Activated CD4-positive, alpha-beta memory T cell treated with anti-CD3 and anti-CD28 coated beads for 36 hours (primary cell): ENCODE results near the gene NCF2. TPM values are rescaled to one million over a fixed set of nuclear protein-coding genes. Genes with fewer than 3 reads are reported as not detected.

Experiments
- CTCF ChIA-PET: fragments of 350-600 bp; sonication (Branson Sonifier 250); formaldehyde crosslinking; loops from one replicate; lab custom pipeline; 2021; ENCODE audit warnings: antibody characterized with exemption, inconsistent platforms; lab: Charles Lee
- POLR2A ChIA-PET: fragments of 350-600 bp; sonication (Branson Sonifier 250); formaldehyde crosslinking; loops from one replicate; lab custom pipeline; 2021; ENCODE audit warnings: antibody characterized with exemption; lab: Charles Lee
- DNase-seq: peaks from one replicate; pipeline ENCODE4 v3.0.0-alpha.2; 2020
- H3K27ac Mint-ChIP-seq: one replicate; pipeline ENCODE4 v1.8.0; 2021; ENCODE audit warnings: mixed read lengths
- H3K27me3 Mint-ChIP-seq: one replicate; pipeline ENCODE4 v1.8.0; 2021; ENCODE audit warnings: mixed read lengths
- H3K36me3 Mint-ChIP-seq: one replicate; pipeline ENCODE4 v1.8.0; 2021; ENCODE audit warnings: mixed read lengths
- H3K4me1 Mint-ChIP-seq: one replicate; pipeline ENCODE4 v1.8.0; 2021; ENCODE audit warnings: low read depth, mixed read lengths
- H3K4me3 Mint-ChIP-seq: one replicate; pipeline ENCODE4 v1.8.0; 2021; ENCODE audit warnings: mild to moderate bottlenecking, mixed read lengths
- H3K9me3 Mint-ChIP-seq: one replicate; pipeline ENCODE4 v1.8.0; 2021; ENCODE audit warnings: mixed read lengths
- intact Hi-C: fragments of 100-400 bp; cut with micrococcal nuclease; formaldehyde crosslinking; loops from one replicate; pipeline ENCODE4 v1.15.1; 2023
- total RNA-seq, 2 experiments: library from RNA; stranded (reverse); gene quantifications; one replicate each; pipeline ENCODE4 v1.2.3, GENCODE V29; 2021

NCF2 gene
- total RNA-seq, 2 experiments from 2014 or later, result 6.6 to 7.7 TPM

DNA sequence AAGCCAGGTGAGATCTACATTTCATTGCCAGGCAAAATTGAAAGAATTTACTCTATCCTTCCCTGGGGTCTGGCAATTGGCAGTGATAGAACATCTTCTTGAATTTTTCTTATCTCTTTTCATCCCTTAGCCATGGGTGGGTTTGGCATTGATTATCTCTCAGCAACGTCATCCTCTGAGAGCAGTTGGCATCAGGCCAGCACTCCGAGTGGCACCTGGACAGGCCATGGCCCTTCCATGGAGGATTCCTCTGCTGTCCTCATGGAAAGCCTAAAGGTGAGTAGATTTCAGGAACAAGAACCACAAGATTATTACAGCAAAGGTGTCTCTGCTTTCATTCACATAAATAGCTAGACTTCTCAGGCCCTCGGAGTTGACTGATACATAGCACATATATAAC, 39.3 kb downstream of the NCF2 start:
- Mint-ChIP-seq H3K4me3 (no peak overlapping the region), H3K36me3 (peaks cover 33% of the 10 kb centered on the region)

DNA sequence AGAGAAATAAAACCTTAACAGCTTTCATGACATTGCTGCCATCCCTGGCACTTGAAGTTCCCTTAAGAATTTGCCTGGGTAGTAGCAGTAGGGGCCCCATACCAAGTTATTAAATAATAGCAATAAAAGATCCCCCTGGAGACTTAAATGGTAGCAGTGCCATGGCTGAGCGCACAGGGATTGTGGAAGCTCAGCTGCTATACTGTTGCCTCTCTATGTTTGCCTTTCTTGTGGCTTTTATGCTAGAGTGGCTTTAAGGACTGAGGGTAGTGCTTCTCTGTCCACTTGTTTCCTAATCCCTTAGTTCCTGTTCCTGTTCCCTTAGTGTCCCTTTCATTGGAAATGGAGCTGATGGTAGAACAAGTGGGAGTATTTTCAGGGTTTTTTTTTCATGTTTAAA, 42.1 kb downstream of the NCF2 start:
- POLR2A ChIA-PET, result no interaction called here
- peaks cover 4% of the 10 kb centered on the region for H3K4me1 Mint-ChIP-seq
- H3K36me3 Mint-ChIP-seq, result peaks cover 39% of the 10 kb centered on the region
- H3K4me3 Mint-ChIP-seq, result no peak overlapping the region
- H3K27me3 Mint-ChIP-seq, result no peaks in the 10 kb centered on the region
- DNase-seq, result no peak
- intact Hi-C loops, result no loop called here
- H3K27ac Mint-ChIP-seq, result no peak overlapping the region
- H3K9me3 Mint-ChIP-seq, result no peaks in the 10 kb centered on the region
- CTCF ChIA-PET, result interaction anchor here (0.8 to 1.5 kb wide), 2 partner anchors 363 to 368 kb away, joined by 3 read pairs; no protein-coding TSS in a partner anchor

More for the DNA sequence above, 39.3 kb downstream of the NCF2 start:
- POLR2A ChIA-PET, result no interaction called here
- H3K9me3 Mint-ChIP-seq, result no peaks in the 10 kb centered on the region
- peaks cover 4% of the 10 kb centered on the region for H3K4me1 Mint-ChIP-seq
- CTCF ChIA-PET, result interaction anchor here (1.4 kb wide), 1 partner anchor 72 kb away, joined by 3 read pairs; no protein-coding TSS in a partner anchor
- DNase-seq, result no peak
- H3K27ac Mint-ChIP-seq, result peak overlapping the region; percentile 16
- no peaks in the 10 kb centered on the region for H3K27me3 Mint-ChIP-seq
- intact Hi-C loops, result no loop called here

DNA sequence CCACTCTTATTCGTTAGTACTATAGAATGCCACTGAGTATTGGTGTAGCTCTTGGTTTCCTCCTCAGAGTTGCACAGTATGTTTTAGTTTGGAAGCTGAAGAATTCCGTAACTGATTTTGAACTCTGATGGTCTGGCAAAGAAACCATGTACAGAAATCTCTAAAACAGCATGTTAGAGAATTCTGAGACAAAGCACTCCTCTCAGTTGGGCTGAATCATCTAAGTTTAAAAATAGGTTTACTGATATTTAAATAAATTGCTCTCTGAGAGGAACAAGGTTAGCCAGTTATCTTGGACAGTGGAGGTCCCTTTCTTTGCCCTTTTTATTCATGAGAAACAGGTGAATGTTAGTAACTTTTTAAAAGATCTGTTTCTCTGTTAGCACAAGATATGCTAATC, 43.8 kb downstream of the NCF2 start:
- H3K36me3 Mint-ChIP-seq, result peaks cover 41% of the 10 kb centered on the region
- intact Hi-C loops, result no loop called here
- no peaks in the 10 kb centered on the region for H3K9me3 Mint-ChIP-seq
- no peaks in the 10 kb centered on the region for H3K27me3 Mint-ChIP-seq
- peak overlapping the region; percentile 2 for H3K27ac Mint-ChIP-seq
- ChIA-PET POLR2A (no interaction called here), CTCF (no interaction called here)
- H3K4me1 Mint-ChIP-seq, result peaks cover 4% of the 10 kb centered on the region
- DNase-seq, result no peak
- no peak overlapping the region for H3K4me3 Mint-ChIP-seq

DNA sequence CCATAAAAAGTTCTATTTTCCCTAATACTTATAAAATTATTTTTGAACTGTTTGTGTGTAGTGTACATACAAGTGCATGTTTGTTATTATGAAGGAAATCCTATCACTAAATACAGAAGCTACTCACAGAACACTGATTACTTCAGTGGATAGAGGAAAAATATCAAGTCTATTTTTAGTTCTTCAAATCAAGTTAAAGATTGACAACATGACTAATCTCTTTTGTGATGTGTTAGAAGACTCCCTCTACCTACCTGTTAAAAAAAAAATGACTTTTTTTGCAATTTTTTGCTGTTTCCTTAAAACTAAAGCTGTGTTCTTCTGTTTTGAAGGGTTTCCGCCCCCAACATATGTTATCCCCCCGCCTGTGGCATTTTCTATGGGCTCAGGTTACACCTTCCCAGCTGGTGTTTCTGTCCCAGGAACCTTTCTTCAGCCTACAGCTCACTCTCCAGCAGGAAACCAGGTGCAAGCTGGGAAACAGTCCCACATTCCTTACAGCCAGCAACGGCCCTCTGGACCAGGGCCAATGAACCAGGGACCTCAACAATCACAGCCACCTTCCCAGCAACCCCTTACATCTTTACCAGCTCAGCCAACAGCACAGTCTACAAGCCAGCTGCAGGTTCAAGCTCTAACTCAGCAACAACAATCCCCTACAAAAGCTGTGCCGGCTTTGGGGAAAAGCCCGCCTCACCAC, 45.5 kb downstream of the NCF2 start:
- H3K4me3 Mint-ChIP-seq, result no peak overlapping the region
- H3K27me3 Mint-ChIP-seq, result no peaks in the 10 kb centered on the region
- H3K9me3 Mint-ChIP-seq, result no peaks in the 10 kb centered on the region
- peaks cover 2% of the 10 kb centered on the region for H3K4me1 Mint-ChIP-seq
- H3K27ac Mint-ChIP-seq, result no peak overlapping the region
- DNase-seq, result no peak
- H3K36me3 Mint-ChIP-seq, result peaks cover 43% of the 10 kb centered on the region
- ChIA-PET POLR2A (no interaction called here), CTCF (interaction anchor here (0.8 to 1.0 kb wide), 4 partner anchors 74 to 317 kb away, joined by 3 to 4 read pairs (median 3); no protein-coding TSS in a partner anchor)
- intact Hi-C loops, result no loop called here

DNA sequence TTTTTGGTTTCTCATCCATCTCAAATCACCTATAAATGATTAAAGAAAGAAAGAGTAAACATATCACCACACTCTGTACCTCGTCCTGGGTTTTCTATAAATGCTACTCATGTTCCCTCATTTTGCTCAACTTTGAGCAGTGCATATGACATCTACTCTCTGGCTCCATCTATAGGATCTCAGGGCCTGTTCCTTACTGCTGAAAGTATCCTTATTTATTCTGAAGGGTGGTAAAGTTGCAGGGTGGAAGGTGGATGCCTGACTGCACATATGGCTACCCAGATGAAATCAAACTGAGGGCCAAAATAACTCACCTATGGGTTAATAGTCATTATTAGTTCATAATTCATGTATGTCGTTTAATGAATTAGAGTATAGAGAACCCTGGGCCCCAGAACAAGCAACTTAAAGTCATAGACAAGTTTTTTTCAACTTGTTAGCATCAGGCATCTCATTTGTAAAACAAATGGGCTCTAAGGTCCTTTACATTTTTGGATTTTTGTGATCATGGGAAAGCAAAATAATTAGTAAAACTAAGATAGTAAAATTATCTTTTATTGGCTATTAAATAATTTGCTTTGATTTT, 46.5 kb downstream of the NCF2 start:
- POLR2A ChIA-PET, result no interaction called here
- H3K36me3 Mint-ChIP-seq, result peaks cover 46% of the 10 kb centered on the region
- H3K27ac Mint-ChIP-seq, result peak overlapping the region; percentile 1

DNA sequence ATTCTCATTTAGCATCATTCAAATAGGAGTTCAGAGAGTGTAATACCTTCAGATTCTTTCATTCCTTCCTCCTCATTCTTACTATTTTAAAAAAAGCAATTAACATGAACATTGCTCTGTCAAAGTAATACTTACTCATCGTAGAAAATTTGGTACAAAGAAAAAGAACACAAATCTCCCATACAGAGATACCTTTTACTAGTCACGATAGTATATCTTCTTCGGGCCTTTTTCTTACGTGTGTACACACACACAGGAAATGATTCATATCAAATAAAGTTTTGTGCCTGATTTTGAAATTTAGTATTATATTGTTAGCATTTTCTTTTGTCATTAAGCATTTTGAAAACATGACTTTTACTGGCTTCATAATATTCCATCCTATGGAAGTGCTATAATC, 52.9 kb downstream of the NCF2 start:
- Mint-ChIP-seq H3K4me1 (peaks cover 6% of the 10 kb centered on the region), H3K4me3 (no peak overlapping the region), H3K9me3 (no peaks in the 10 kb centered on the region), H3K27ac (peak overlapping the region; percentile 73), H3K36me3 (peaks cover 50% of the 10 kb centered on the region), H3K27me3 (no peaks in the 10 kb centered on the region)
- intact Hi-C loops, result no loop called here
- DNase-seq, result no peak
- ChIA-PET CTCF (no interaction called here), POLR2A (no interaction called here)

More for the DNA sequence above, 46.5 kb downstream of the NCF2 start:
- Mint-ChIP-seq H3K27me3 (no peaks in the 10 kb centered on the region), H3K4me3 (no peak overlapping the region), H3K4me1 (peaks cover 2% of the 10 kb centered on the region), H3K9me3 (no peaks in the 10 kb centered on the region)
- DNase-seq, result no peak
- CTCF ChIA-PET, result no interaction called here
- intact Hi-C loops, result loop anchor here (1.0 kb wide), 2 partner anchors 73 to 262 kb away; no protein-coding TSS in a partner anchor

DNA sequence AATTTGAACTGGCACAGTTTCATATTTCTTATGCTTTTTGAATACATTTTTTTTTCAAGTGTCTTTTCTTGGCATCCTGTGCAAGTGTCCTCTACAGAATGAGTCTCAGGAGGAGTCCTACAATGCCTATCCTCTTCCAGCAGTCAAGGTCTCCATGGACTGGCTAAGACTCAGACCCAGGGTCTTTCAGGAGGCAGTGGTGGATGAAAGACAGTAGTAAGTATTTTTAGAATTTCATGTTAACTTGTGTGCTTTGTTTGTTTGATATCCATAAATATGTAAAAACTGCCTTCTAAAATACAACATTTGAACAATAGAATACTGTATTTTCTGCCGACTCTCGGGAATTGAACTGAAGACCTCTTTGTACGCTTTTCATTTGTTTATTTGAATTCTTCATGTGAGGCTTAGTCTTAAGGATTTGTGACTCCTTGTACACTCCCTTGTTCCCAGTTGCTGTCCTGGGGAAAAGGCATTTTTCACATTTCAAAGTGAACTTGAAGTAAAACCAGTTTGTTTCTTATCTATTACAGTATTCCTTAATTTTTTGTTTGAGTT, 56.6 kb downstream of the NCF2 start:
- ChIA-PET POLR2A (no interaction called here), CTCF (no interaction called here)
- Mint-ChIP-seq H3K4me1 (peaks cover 9% of the 10 kb centered on the region), H3K36me3 (peaks cover 37% of the 10 kb centered on the region), H3K4me3 (no peak overlapping the region), H3K9me3 (no peaks in the 10 kb centered on the region), H3K27me3 (no peaks in the 10 kb centered on the region), H3K27ac (no peak overlapping the region)
- no peak for DNase-seq
- intact Hi-C loops, result no loop called here

DNA sequence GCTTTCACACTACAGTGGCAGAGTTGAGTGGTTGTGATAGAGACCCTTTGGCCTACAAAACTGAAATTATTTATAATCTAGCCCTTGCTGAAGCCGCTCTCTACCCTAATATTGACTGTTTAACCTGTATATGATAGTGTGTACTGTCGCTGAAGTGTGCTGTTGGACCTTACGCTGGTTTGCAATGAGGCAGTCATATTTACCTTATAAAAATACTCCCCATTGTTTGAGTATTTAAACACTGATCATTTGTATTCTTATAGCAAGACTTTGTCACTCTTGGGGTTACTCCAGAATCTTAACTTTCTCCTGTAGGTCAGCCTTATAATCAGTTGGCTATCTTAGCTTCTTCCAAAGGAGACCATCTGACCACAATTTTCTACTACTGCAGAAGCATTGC, 61.7 kb downstream of the NCF2 start:
- Mint-ChIP-seq H3K27me3 (no peaks in the 10 kb centered on the region), H3K4me1 (peaks cover 3% of the 10 kb centered on the region), H3K27ac (no peak overlapping the region), H3K4me3 (no peak overlapping the region), H3K9me3 (no peaks in the 10 kb centered on the region), H3K36me3 (peaks cover 23% of the 10 kb centered on the region)
- DNase-seq, result no peak
- POLR2A ChIA-PET, result no interaction called here
- CTCF ChIA-PET, result interaction anchor here (1.0 kb wide), 1 partner anchor 127 kb away, joined by 3 read pairs; no protein-coding TSS in a partner anchor
- intact Hi-C loops, result no loop called here

DNA sequence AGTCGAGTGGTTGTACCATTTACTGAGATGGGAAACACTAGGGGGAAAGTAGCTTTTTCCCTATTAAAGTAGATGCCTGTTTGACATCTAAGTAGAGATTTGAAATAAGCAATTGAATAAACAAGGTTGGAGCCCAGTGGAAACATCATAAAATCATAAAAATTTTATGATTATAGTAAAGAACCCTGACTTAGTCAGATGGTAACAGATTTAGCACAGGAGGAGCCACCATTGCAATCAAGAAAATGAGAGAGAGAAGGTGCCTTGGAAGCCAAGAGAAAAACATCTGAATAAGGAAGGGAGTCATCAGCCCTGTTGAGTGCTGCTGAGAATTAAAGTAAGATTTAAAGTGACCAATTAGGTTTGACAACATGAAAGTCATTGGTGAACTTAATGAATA, 68.2 kb downstream of the NCF2 start:
- ChIA-PET POLR2A (no interaction called here), CTCF (interaction anchor here (0.6 to 1.2 kb wide), 3 partner anchors 13 to 239 kb away, joined by 3 to 4 read pairs (median 3); no protein-coding TSS in a partner anchor)

DNA sequence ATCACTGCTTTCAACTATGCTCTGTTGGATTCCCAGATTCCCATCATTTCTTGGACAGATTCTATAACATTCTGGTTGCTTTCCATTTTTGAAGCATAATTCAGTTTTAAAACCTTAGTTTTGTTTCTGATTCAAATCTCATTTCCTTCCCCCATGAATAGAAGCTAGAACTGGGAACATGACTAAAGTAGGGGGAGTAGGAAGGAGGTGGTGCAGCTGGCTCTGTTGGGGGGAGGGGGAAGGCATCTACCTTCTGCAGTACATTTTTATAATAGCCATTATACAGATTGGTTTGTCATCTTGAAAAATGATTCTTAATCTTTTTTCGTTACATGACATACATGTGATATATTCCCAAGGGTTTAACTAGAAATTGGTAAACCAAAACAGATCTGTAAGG, 69.9 kb downstream of the NCF2 start:
- POLR2A ChIA-PET, result no interaction called here

More for the DNA sequence above, 68.2 kb downstream of the NCF2 start:
- Mint-ChIP-seq H3K36me3 (peaks cover 23% of the 10 kb centered on the region), H3K9me3 (no peaks in the 10 kb centered on the region), H3K27ac (no peak overlapping the region), H3K4me1 (peaks cover 5% of the 10 kb centered on the region), H3K4me3 (no peak overlapping the region), H3K27me3 (no peaks in the 10 kb centered on the region)
- DNase-seq, result no peak
- intact Hi-C loops, result no loop called here

DNA sequence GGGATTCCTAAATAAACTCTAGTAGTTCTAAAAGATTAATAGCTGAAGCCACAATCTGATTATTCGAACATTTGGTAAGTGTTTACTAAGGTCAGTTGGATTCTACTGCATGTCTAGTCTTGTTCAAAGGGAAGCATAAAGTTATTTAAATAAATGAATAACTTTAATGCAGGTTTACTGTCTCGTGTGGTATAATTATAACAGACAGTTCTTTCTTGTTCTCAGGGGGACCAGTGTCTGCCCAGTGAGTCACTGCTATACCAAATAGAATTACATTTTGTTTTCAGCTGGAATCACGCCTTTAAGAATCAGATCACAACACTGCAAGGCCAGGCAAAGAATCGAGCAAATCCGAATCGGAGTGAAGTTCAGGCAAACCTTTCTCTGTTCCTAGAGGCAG, 72.9 kb downstream of the NCF2 start:
- Mint-ChIP-seq H3K4me1 (peaks cover 15% of the 10 kb centered on the region), H3K27ac (no peak overlapping the region), H3K36me3 (peaks cover 24% of the 10 kb centered on the region), H3K27me3 (no peaks in the 10 kb centered on the region), H3K4me3 (no peak overlapping the region), H3K9me3 (no peaks in the 10 kb centered on the region)
- intact Hi-C loops, result no loop called here
- POLR2A ChIA-PET, result no interaction called here
- CTCF ChIA-PET, result no interaction called here
- DNase-seq, result no peak

More for the DNA sequence above, 69.9 kb downstream of the NCF2 start:
- intact Hi-C loops, result no loop called here
- H3K36me3 Mint-ChIP-seq, result peaks cover 27% of the 10 kb centered on the region
- CTCF ChIA-PET, result interaction anchor here (0.9 kb wide), 1 partner anchor 10 kb away, joined by 3 read pairs; no protein-coding TSS in a partner anchor
- H3K9me3 Mint-ChIP-seq, result no peaks in the 10 kb centered on the region
- H3K27ac Mint-ChIP-seq, result no peak overlapping the region
- no peak for DNase-seq
- no peaks in the 10 kb centered on the region for H3K27me3 Mint-ChIP-seq
- H3K4me3 Mint-ChIP-seq, result no peak overlapping the region
- H3K4me1 Mint-ChIP-seq, result peaks cover 5% of the 10 kb centered on the region

DNA sequence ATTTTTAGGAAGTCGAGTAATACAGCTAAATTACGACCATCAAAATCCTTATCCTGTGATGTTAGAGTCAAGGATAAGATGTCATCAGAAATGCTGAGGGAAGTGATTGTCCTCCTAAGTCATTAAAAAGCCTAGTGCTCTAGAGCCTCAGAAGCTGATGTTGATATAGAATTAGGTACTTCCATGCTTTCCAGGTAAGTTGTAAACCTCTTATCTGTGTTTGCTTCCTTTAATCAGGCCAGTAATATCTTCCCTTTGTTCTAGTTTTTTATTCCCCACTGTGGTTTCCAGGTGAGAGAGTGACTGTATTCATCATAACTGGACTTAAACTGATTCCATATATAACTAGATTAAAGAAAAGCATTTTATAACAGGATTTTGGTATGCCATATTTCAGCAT, 73.5 kb downstream of the NCF2 start:
- no peak overlapping the region for H3K27ac Mint-ChIP-seq
- intact Hi-C loops, result no loop called here
- CTCF ChIA-PET, result no interaction called here
- DNase-seq, result no peak
- H3K27me3 Mint-ChIP-seq, result no peaks in the 10 kb centered on the region
- no peaks in the 10 kb centered on the region for H3K9me3 Mint-ChIP-seq
- no peak overlapping the region for H3K4me3 Mint-ChIP-seq
- POLR2A ChIA-PET, result no interaction called here
- peaks cover 21% of the 10 kb centered on the region for H3K36me3 Mint-ChIP-seq
- peaks cover 18% of the 10 kb centered on the region for H3K4me1 Mint-ChIP-seq
